Measurements from ENCODE around the gene CCL25.

Gene CCL25

DNA sequence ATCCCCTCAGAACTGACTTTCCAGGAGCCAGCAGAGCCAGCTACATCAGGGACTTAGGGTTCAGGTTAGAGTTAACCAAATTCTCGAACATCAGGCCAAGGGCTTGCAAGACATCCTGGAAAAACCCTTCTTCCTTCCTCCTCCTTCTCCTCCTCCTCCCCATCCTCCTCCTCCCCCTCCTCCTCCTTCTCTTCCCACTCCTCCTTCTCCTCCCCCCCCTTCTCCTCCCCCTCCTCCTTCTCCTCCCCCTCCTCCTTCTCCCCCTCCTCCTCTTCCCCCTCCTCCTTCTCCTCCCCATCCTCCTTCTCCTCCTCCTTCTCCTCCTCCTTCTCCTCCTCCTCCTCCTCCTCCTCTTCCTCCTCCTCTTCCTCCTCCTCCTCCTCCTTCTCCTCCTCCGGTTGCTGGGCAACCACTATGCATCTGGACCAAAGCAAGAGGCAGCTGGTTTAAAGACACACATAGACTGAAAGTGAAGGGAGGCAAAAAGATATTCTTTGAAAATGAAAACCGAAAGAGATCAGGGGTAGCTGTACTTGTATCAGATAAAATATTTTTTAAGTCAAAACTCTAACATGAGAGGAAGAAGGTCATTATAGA is 5.9 kb upstream of the CCL25 start:
- DNase-seq: no peak

- DNase-seq: peak; percentile 89
These were observed 2.1 kb upstream of the CCL25 start for GRCh38 chr19:8050274-8051096.

- DNase-seq: no peak
These were observed 1.6 kb downstream of the CCL25 start for GRCh38 chr19:8054169-8054568.

DNA sequence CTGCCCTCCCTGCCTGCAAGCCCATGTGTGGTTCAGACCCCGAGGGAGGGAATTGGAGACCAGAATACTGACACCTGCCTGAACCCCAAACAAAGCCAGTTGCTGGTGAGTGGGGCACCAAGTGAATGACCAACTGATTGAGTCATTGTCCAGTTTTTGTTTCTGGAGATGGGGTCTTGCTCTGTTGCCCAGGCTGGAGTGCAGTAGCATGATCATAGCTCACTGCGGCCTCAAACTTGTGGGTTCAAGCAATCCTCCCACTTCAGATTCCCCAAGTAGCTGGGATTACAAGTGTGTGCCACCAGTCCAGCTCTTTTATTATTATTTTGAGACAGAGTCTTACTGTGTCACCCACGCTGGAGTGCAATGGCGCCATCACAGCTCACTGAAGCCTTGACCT is 4.0 kb downstream of the CCL25 start:
- no peak for DNase-seq

DNA sequence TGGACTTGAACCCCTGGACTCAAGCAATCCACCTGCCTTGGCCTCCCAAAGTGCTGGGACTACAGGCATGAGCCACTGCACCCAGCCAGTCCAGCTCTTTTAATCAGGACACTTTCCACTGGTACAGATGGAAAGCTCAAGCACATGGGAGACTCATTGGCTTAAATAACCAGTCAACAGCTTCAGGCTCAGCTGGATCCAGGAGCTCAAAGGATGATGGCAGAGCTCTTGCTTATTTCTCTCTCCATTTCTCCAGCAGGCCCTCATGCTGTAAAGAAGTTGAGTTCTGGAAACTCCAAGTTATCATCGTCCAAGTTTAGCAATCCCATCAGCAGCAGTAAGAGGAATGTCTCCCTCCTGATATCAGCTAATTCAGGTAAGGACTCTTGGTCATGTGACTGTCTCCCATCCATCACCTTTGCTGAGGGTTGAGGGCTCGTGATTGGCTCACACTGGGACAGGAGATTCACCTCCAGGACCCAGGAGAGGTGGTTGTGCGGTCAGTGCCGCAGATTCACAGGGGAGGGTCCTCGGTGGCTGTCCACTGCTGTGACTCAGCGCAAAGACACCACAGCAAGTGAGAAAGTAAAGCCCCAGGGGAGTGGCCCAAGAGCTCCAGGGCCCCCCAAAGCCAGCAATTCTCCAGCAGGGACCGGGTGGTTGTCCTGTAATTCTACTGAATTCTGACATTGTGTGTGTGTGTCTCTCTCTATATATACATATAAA is 5.1 kb downstream of the CCL25 start:
- DNase-seq: no peak

DNA sequence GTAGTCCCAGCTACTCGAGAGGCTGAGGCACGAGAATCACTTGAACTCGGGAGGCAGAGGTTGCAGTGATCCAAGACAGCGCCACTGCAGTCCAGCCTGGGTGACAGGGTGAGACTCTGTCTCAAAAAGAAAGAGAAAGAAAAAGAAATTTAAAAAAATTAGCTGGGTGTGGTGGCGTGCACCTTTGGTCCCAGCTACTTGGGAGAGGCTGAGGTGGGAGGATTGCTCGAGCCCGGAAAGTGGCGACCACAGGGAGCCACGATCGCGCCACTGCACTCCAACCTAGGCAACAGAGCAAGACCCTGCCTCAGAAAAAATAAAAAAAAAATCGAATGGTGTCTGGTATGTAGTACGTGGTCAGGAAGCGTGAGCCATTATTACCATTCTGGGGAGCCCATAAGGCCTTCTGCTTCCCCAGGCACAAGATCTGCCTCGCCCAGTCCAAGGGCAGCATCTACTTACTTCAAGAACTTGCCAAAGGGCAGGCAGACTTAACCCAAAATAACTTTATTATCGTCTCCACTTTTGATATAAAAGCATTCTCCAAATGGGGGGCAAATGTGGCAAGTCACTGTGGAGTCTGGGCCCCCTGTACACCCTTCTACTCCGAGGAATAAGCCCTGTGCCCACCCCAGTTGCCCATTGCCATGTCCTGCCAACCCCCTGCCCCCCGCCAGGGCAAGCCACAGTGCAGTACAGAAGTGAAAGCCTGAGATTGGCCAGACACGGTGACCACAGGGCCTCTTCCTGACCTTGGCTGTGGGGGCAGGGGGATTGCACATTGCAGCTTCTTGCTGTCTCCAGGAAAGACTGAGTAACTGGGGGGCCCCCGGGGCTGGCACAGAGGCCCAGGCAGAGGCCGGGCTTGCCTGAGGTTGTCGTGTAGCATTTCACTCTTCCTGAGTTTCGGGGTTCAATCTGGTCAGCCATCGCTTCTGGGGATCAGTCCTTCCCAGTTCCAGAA is 12.6 kb downstream of the CCL25 start:
- DNase-seq: no peak

DNA sequence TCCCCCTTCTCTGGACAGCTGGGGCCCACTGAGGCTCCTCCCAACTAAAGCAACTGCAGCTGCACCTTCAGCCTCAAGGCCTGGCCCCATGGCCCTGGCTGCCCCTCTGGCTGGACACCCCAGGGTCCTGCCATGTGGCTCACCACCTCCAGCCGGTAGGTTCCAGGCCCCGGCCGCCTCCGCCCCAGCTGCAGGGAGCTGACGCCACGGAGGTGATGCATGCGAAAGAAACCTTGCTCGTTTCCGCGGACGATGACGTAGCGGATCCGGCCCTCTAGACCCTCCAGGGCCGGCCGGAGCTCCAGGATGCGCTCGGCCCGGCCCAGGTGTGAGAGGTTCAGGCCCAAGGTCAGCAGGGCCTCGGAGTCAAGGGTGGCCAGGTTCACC is 13.3 kb downstream of the CCL25 start:
- DNase-seq: no peak

- DNase-seq: no peak
These were observed 16.8 kb downstream of the CCL25 start for GRCh38 chr19:8069096-8069973.

DNA sequence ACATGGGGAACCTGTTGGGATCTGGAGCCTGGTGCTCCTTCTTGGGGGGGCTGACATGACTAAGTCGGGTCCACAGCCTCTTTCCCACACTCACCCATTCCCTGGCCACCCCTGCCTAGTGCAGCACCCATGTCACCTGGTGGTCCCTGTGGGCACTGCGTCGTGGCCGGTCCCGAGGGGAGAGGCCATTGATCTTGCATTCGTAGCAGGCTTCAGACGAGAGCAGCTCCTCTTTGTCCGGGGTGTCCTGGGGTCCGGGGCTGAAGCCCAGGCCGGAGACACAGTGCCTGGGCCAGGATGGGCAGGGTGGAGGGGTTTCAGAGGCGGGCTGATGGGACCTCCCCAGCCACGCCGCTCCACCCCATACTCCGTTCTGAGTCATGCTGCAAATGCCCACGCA is 19.4 kb downstream of the CCL25 start:
- DNase-seq: no peak

- DNase-seq: no peak
These were observed 21.9 kb downstream of the CCL25 start for GRCh38 chr19:8074501-8074900.

DNA sequence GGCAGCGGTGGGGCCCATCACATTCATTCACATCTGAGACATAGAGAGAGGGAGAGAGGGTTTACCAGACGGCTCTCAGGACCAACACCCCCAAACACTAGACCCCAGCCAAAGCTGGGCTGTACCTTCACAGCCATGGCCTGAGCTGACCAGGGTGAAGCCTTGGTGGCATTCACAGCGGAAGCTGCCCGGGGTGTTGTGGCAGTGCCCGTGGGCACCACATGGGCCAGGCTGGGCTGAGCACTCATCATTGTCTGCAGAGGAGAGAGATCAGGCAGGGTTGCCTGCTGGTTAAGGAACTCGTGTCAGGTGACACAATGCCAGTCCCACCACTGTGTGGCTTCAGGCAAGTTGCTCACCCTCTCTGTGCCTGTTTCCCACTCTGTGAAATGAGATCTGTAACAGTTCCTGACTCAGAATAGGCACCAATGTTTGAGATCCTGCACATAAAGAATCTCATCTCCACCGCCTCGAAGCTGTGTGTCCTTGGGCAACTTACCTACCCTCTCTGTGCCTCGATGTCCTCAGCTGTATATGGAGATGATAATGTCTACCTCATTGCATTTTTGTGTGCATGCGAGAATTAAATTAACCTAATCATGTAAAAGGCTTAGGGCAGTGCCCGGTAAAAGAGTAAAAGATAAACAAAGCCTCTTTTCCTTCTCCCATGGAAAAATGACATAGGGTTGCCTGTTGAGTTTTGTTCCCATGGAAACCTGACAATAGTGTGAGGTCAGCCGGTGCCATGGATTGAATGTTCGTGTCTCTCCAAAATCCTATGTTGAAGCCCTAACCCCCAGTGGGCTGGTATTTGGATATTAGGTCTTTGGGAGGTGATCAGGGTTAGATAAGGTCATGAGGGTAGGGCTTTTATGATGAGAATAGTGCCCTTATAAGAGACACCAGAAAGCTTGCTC is 22.9 kb downstream of the CCL25 start:
- no peak for DNase-seq

GRCh38 chr19:8079988-8080387 is 27.4 kb downstream of the CCL25 start:
- DNase-seq: no peak

GRCh38 chr19:8080832-8081231 is 28.3 kb downstream of the CCL25 start:
- DNase-seq: no peak

GRCh38 chr19:8081569-8082550 is 29.3 kb downstream of the CCL25 start:
- DNase-seq: no peak

GRCh38 chr19:8083141-8083540 is 30.6 kb downstream of the CCL25 start:
- DNase-seq: no peak

DNA sequence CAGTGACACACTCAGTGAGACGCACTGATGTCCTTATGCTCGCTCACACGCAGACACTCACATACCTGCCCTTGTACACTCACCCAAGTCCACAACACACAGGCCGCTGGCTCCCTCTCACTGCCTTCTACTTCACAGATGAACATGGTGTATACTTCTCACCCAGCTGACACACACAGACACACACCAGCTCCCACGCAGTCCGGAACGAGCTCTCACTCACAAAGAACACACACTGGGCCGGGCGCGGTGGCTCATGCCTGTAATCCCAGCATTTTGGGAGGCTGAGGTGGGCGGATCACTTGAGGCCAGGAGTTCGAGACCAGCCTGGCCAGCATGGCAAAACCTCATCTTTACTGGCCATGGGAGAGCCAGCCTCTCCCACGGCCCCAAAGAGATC is 31.6 kb downstream of the CCL25 start:
- no peak for DNase-seq

DNA sequence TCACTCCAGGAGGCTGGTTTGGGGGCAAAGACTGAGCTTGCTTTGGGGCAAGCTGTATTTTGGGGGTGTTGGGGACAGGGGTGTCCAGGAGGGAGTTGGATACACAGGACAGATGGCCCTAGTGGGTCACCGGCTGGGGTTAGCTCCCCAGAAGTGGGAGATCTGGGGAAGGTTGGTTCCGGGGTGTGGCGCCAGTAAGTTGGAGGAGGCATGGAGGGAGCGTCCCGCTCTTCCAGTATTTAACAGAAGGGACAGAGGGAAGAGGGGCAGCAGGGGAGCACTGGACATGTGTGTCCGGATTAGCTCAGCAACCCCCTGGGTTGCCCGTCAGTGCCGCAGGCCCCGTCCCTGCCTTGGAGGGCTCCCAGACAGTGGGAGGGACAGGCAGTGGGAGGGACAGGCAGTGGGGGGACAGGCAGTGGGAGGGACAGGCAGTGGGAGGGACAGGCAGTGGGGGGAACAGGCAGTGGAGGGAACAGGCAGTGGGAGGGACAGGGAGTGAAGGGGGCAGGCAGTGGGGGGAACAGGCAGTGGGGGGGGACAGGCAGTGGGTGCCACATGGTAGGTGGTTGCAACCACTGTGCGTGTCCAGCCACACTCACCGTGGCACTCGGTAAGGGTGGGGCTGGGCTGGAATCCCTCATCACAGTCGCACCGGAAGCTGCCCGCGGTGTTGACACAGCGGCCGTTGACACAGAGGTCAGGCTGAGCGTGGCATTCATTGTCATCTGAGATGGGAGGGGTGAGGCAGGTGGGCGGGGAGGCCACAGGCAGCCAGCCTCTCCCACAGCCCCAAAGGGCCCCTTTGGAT is 33.2 kb downstream of the CCL25 start:
- no peak for DNase-seq

- no peak for DNase-seq
These were observed 34.3 kb downstream of the CCL25 start for GRCh38 chr19:8086849-8087248.

GRCh38 chr19:8087876-8088275 is 35.3 kb downstream of the CCL25 start:
- no peak for DNase-seq

Data from CD4-positive, alpha-beta T cell treated with Interleukin-10 for 1 hour (primary cell).